Stimulated activated naive CD8-positive, alpha-beta T cell treated with anti-CD3 and anti-CD28 coated beads, Interleukin-15, amount 100 ng/mL, for 72 hours (primary cell): ENCODE results near the gene APOBEC3A.
"Not testable (repeated sequence)": the region's sequence is repeated elsewhere in the genome, so short reads cannot be mapped to it uniquely, and the experiment has no call there.

ENCODE experiments used
- ATAC-seq: fragments of 150-1000 bp; cut with Tn5 transposase; 2 replicates; pipeline ENCODE4 v1.10.0; 2021; ENCODE audit warnings: mild to moderate bottlenecking, moderate library complexity
- DNase-seq, 2 donors: peaks; one replicate each; pipeline ENCODE4 v3.0.0; 2021 to 2022
- H3K27ac Mint-ChIP-seq, 2 donors: one replicate each; pipeline ENCODE4 v1.8.0; 2022; ENCODE audit warnings: mild to moderate bottlenecking in 2 of 2, mixed read lengths in 2 of 2, moderate library complexity in 2 of 2
- H3K27me3 Mint-ChIP-seq: one replicate; pipeline ENCODE4 v1.8.0; 2022; ENCODE audit warnings: mixed read lengths
- H3K4me1 Mint-ChIP-seq: one replicate; pipeline ENCODE4 v1.8.0; 2022; ENCODE audit warnings: mild to moderate bottlenecking, mixed read lengths
- H3K4me3 Mint-ChIP-seq, 2 donors: one replicate each; pipeline ENCODE4 v1.8.0; 2022; ENCODE audit warnings: mild to moderate bottlenecking in 2 of 2, mixed read lengths in 2 of 2, moderate library complexity in 1 of 2
- H3K9me3 Mint-ChIP-seq, 2 donors: one replicate each; pipeline ENCODE4 v1.8.0; 2022; ENCODE audit warnings: mixed read lengths in 2 of 2

The APOBEC3A gene

GRCh38 chr22:38950527-38951295 lies 6.7 kb upstream of the APOBEC3A start:
- no peaks in the 10 kb centered on the region for H3K9me3 Mint-ChIP-seq
- H3K27me3 Mint-ChIP-seq, result peaks cover 62% of the 10 kb centered on the region
- peaks cover 58% of the 10 kb centered on the region for H3K4me1 Mint-ChIP-seq
- no peak for DNase-seq
- H3K27ac Mint-ChIP-seq, result no peak overlapping the region
- H3K4me3 Mint-ChIP-seq, result no peak overlapping the region
- no peak for ATAC-seq

- H3K27me3 Mint-ChIP-seq, result peaks cover 62% of the 10 kb centered on the region
- H3K9me3 Mint-ChIP-seq, result no peaks in the 10 kb centered on the region
- H3K4me3 Mint-ChIP-seq, result no peak overlapping the region
- DNase-seq, result no peak
- no peak for ATAC-seq
- no peak overlapping the region for H3K27ac Mint-ChIP-seq
- H3K4me1 Mint-ChIP-seq, result peaks cover 63% of the 10 kb centered on the region
Observed at GRCh38 chr22:38951734-38952133, 5.7 kb upstream of the APOBEC3A start.

DNA sequence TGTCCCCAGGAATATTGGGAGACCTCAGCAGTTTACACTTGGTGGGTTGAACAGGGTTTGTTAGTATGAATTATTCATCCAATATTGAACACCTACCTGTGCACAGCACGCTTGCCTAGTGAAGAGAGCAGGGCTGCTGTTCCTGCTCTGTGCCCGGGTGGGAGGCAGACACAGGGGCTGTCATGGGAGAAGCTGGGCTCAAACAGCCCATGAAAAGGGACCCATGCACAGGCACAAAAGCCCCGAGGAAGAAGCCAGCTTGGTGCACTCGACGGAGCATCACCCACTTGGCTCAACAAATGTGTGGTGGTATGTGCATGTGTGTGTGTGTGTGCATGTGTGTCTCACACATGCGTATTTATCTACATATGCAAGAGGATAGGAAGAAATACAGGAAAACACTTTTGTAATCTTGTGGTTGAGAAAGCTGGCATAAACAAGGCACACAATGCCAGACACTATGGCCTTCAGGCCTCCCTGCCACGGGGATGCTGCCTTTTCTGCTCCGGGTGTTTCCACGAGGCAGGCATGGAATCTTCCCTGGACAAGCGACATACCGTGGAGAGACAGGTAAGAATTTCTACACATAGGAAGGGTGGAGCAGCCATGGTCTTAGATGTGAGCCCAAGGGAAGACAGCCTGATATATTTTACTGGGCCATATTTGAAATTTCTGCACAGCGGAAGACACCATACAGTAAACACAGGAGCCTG lies 5.0 kb upstream of the APOBEC3A start:
- peaks cover 62% of the 10 kb centered on the region for H3K27me3 Mint-ChIP-seq
- H3K27ac Mint-ChIP-seq, result peak overlapping the region in 1 of 2 donors; percentile 42
- DNase-seq, result no peak
- H3K4me3 Mint-ChIP-seq, result peak overlapping the region in 1 of 2 donors; percentile 18
- peaks cover 65% of the 10 kb centered on the region for H3K4me1 Mint-ChIP-seq
- ATAC-seq, result no peak
- H3K9me3 Mint-ChIP-seq, result no peaks in the 10 kb centered on the region

DNA sequence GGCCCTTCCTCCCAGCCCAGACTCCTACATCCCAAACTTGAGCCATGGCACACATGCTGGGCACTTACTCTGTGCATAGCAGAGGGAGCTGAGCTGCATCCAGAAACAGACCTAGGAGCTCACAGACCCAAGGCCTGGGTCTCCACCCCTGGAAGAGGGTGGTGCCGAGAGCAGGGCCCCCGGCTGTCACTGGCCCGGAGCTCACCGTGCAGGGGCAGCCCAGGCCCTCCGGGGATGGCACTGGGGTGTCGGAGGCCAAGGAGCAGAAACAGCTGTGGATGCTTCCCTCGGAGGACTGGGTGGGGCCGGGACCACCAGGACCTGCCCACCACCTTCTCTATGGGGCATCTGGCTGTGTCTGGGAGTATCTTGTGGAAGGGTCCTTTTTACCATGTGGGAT lies 4.3 kb upstream of the APOBEC3A start:
- peak overlapping the region; percentile 42 to 98 for H3K27ac Mint-ChIP-seq
- H3K4me1 Mint-ChIP-seq, result peaks cover 59% of the 10 kb centered on the region
- DNase-seq, result no peak
- no peak for ATAC-seq
- H3K27me3 Mint-ChIP-seq, result peaks cover 62% of the 10 kb centered on the region
- peak overlapping the region in 1 of 2 donors; percentile 73 for H3K4me3 Mint-ChIP-seq
- no peaks in the 10 kb centered on the region for H3K9me3 Mint-ChIP-seq

- H3K4me3 Mint-ChIP-seq, result peak overlapping the region; percentile 73 to 80
- H3K27me3 Mint-ChIP-seq, result peaks cover 62% of the 10 kb centered on the region
- peak overlapping the region; percentile 88 to 98 for H3K27ac Mint-ChIP-seq
- DNase-seq, result peak; percentile 74 to 89
- H3K4me1 Mint-ChIP-seq, result peaks cover 58% of the 10 kb centered on the region
- ATAC-seq, result peak; percentile 98
- H3K9me3 Mint-ChIP-seq, result no peaks in the 10 kb centered on the region
Observed at GRCh38 chr22:38953577-38954413, 3.6 kb upstream of the APOBEC3A start.

- peaks cover 67% of the 10 kb centered on the region for H3K27me3 Mint-ChIP-seq
- DNase-seq (no peak), ATAC-seq (peak; percentile 44)
- H3K9me3 Mint-ChIP-seq, result no peaks in the 10 kb centered on the region
- peak overlapping the region; percentile 86 to 98 for H3K27ac Mint-ChIP-seq
- peak overlapping the region; percentile 54 to 70 for H3K4me3 Mint-ChIP-seq
- peaks cover 61% of the 10 kb centered on the region for H3K4me1 Mint-ChIP-seq
Observed at GRCh38 chr22:38954414-38955043, 2.9 kb upstream of the APOBEC3A start.

- peaks cover 65% of the 10 kb centered on the region for H3K4me1 Mint-ChIP-seq
- peak overlapping the region; percentile 65 to 84 for H3K27ac Mint-ChIP-seq
- peaks cover 72% of the 10 kb centered on the region for H3K27me3 Mint-ChIP-seq
- H3K4me3 Mint-ChIP-seq, result no peak overlapping the region
- no peak for ATAC-seq
- no peaks in the 10 kb centered on the region for H3K9me3 Mint-ChIP-seq
- DNase-seq, result no peak
Observed at GRCh38 chr22:38955250-38955905, 2.0 kb upstream of the APOBEC3A start.

DNA sequence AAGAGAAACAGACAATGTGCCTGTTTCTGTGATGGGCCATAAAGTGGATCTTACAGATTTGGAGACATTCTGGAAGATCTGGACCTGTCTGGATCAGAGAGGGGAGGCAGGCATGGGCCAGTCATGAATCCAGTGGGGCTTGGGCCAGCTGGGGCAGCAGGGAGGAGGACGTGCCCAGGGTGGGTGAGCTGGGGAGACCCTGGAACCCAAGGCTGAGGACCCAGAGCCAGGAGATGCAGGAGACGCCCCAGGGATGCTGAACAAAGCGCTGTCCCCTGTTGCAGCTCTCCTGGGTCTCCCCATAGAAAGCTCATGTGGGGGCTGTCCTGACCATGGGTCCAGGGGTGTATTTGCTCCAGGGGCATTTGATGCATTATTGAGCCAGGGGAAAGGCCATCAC lies 1.5 kb upstream of the APOBEC3A start:
- peaks cover 64% of the 10 kb centered on the region for H3K4me1 Mint-ChIP-seq

GRCh38 chr22:38956551-38956950 lies 858 bp upstream of the APOBEC3A start:
- DNase-seq, result no peak
- no peaks in the 10 kb centered on the region for H3K9me3 Mint-ChIP-seq
- no peak for ATAC-seq
- peaks cover 59% of the 10 kb centered on the region for H3K4me1 Mint-ChIP-seq
- H3K27ac Mint-ChIP-seq, result peak overlapping the region in 1 of 2 donors; percentile 72
- no peak overlapping the region for H3K4me3 Mint-ChIP-seq
- peaks cover 61% of the 10 kb centered on the region for H3K27me3 Mint-ChIP-seq

More for the DNA sequence above, 1.5 kb upstream of the APOBEC3A start:
- Mint-ChIP-seq H3K4me3 (no peak overlapping the region), H3K27ac (peak overlapping the region; percentile 65 to 84), H3K27me3 (peaks cover 67% of the 10 kb centered on the region), H3K9me3 (no peaks in the 10 kb centered on the region)
- ATAC-seq, result no peak
- DNase-seq, result no peak

GRCh38 chr22:38957808-38958650 lies 620 bp downstream of the APOBEC3A start:
- peak overlapping the region in 1 of 2 donors; percentile 86 for H3K27ac Mint-ChIP-seq
- no peaks in the 10 kb centered on the region for H3K9me3 Mint-ChIP-seq
- ATAC-seq (no peak), DNase-seq (no peak)
- H3K27me3 Mint-ChIP-seq, result peaks cover 46% of the 10 kb centered on the region
- H3K4me3 Mint-ChIP-seq, result no peak overlapping the region
- peaks cover 44% of the 10 kb centered on the region for H3K4me1 Mint-ChIP-seq

- Mint-ChIP-seq H3K27me3 (peaks cover 46% of the 10 kb centered on the region), H3K4me1 (peaks cover 39% of the 10 kb centered on the region)
Observed at GRCh38 chr22:38958651-38958943, 1.2 kb downstream of the APOBEC3A start.

GRCh38 chr22:38959590-38959989 lies 2.2 kb downstream of the APOBEC3A start:
- ATAC-seq, result no peak
- Mint-ChIP-seq H3K27me3 (peaks cover 47% of the 10 kb centered on the region), H3K27ac (no peak overlapping the region), H3K4me1 (peaks cover 34% of the 10 kb centered on the region), H3K9me3 (no peaks in the 10 kb centered on the region), H3K4me3 (no peak overlapping the region)
- no peak for DNase-seq

More at GRCh38 chr22:38958651-38958943, 1.2 kb downstream of the APOBEC3A start:
- DNase-seq, H3K9me3 Mint-ChIP-seq, ATAC-seq, H3K4me3 Mint-ChIP-seq: not testable (repeated sequence)
- peak overlapping the region in 1 of 2 donors; percentile 76 for H3K27ac Mint-ChIP-seq

DNA sequence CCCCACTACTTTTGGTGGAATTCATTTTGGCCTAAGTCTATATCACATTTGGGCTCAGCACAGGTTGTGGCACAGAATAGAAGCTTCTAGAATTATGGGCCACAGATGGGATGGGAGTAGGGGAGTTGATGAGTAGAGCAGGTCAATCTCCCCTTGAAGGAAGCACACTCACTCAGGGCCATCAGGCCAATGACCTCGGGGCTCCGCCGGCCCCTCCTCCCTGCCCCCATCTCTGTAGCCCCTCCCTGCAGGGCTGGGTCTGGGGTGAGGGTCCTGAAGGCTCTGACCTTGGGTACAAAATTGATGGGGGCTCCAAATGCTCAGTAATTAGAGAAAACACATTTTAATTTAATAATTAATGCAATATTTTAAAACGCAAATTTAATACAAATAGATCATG lies 3.3 kb downstream of the APOBEC3A start:
- H3K4me3 Mint-ChIP-seq, DNase-seq, H3K27ac Mint-ChIP-seq, H3K9me3 Mint-ChIP-seq, ATAC-seq: not testable (repeated sequence)
- Mint-ChIP-seq H3K27me3 (peaks cover 56% of the 10 kb centered on the region), H3K4me1 (peaks cover 24% of the 10 kb centered on the region)

DNA sequence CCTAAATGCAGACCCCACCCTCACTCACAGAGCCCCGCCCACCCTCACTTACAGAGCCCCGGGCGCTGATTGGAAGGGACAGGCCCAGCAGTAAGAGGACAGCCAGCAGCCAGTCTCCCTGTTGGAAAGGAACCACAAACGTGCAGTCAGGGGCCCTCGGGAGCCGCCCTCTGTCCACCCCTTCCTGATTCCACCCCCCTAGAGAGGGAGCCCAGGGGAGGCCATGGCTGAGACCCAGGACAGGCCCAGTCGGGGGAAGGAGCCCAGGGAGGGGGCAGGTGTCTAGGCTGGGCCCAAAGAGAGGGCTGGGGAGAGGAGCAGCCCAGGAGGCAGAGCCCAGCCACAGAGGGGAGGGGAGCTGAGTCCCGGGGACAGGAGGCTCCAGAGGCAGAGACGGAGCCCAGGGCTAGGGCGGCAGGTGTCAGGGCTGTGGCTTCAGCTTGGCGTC lies 5.9 kb downstream of the APOBEC3A start:
- ATAC-seq, result peak; percentile 15
- H3K27me3 Mint-ChIP-seq, result peaks cover 56% of the 10 kb centered on the region
- H3K4me1 Mint-ChIP-seq, result peaks cover 13% of the 10 kb centered on the region
- H3K27ac Mint-ChIP-seq, H3K9me3 Mint-ChIP-seq, H3K4me3 Mint-ChIP-seq, DNase-seq: not testable (repeated sequence)
